NCI-H748 (cell line): ENCODE results near the gene ATXN2.

Experiments used
- DNase-seq: peaks from one replicate; lab custom pipeline; 2025; ENCODE audit not compliant: unreplicated experiment; lab: John Stamatoyannopoulos, UW

ATXN2 gene

GRCh38 chr12:111454716-111455447 lies 144.2 kb downstream of the ATXN2 start:
- no peak for DNase-seq

- no peak for DNase-seq
Observed at GRCh38 chr12:111454311-111454710, 144.8 kb downstream of the ATXN2 start.

- no peak for DNase-seq
Observed at GRCh38 chr12:111453071-111453989, 145.8 kb downstream of the ATXN2 start.

GRCh38 chr12:111451649-111452129 lies 147.4 kb downstream of the ATXN2 start:
- peak; percentile 46 for DNase-seq

GRCh38 chr12:111451232-111451631 lies 147.9 kb downstream of the ATXN2 start:
- DNase-seq = no peak

- no peak for DNase-seq
Observed at GRCh38 chr12:111450676-111451075, 148.4 kb downstream of the ATXN2 start.

GRCh38 chr12:111448846-111449790 lies 150.0 kb downstream of the ATXN2 start:
- no peak for DNase-seq

- no peak for DNase-seq
Observed at GRCh38 chr12:111448266-111448830, 150.8 kb downstream of the ATXN2 start.

- no peak for DNase-seq
Observed at GRCh38 chr12:111447571-111448265, 151.4 kb downstream of the ATXN2 start.

- DNase-seq = no peak
Observed at GRCh38 chr12:111446631-111447570, 152.2 kb downstream of the ATXN2 start.

- no peak for DNase-seq
Observed at GRCh38 chr12:111445726-111446581, 153.2 kb downstream of the ATXN2 start.

- DNase-seq = no peak
Observed at GRCh38 chr12:111444925-111445725, 154.0 kb downstream of the ATXN2 start.

GRCh38 chr12:111444314-111444924 lies 154.7 kb downstream of the ATXN2 start:
- no peak for DNase-seq

GRCh38 chr12:111443586-111443985 lies 155.5 kb downstream of the ATXN2 start:
- no peak for DNase-seq

GRCh38 chr12:111443086-111443485 lies 156.0 kb downstream of the ATXN2 start:
- no peak for DNase-seq

GRCh38 chr12:111442301-111443045 lies 156.6 kb downstream of the ATXN2 start:
- no peak for DNase-seq
